Measurements from ENCODE around the gene DBI.

- TF ChIP-seq MAX (IDR thresholded peaks at IDR 0.05): no peak
- TF ChIP-seq, protein P1, sequence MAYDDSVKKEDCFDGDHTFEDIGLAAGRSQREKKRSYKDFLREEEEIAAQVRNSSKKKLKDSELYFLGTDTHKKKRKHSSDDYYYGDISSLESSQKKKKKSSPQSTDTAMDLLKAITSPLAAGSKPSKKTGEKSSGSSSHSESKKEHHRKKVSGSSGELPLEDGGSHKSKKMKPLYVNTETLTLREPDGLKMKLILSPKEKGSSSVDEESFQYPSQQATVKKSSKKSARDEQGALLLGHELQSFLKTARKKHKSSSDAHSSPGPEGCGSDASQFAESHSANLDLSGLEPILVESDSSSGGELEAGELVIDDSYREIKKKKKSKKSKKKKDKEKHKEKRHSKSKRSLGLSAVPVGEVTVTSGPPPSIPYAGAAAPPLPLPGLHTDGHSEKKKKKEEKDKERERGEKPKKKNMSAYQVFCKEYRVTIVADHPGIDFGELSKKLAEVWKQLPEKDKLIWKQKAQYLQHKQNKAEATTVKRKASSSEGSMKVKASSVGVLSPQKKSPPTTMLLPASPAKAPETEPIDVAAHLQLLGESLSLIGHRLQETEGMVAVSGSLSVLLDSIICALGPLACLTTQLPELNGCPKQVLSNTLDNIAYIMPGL (CRISPR knock-in tag; IDR thresholded peaks at IDR 0.05; ENCODE audit: borderline replicate concordance): no peak
- no peak for TF ChIP-seq CTCF (IDR thresholded peaks at IDR 0.05)
- TF ChIP-seq JUN (IDR thresholded peaks at IDR 0.05): no peak
- TF ChIP-seq POLR2A (IDR thresholded peaks at IDR 0.05; ENCODE audit: low read length): no peak
- TF ChIP-seq POLR2AphosphoS2 (conservative IDR thresholded peaks at IDR 0.05; ENCODE audit: low read length): no peak
- no peak for TF ChIP-seq EP300 (IDR thresholded peaks at IDR 0.05)
- TF ChIP-seq RARB (CRISPR knock-in tag; IDR thresholded peaks at IDR 0.05): no peak
- TF ChIP-seq NR3C1 (IDR thresholded peaks at IDR 0.05): no peak
- no peak for TF ChIP-seq BHLHE40 (IDR thresholded peaks at IDR 0.05; ENCODE audit: low read depth, low read length)
- TF ChIP-seq ZNF302 (CRISPR knock-in tag; IDR thresholded peaks at IDR 0.05): no peak
- no peak for TF ChIP-seq RAD21 (conservative IDR thresholded peaks at IDR 0.05 in 1 of 2, IDR thresholded peaks at IDR 0.05 in 1 of 2)
- no peak for TF ChIP-seq MAFK (IDR thresholded peaks at IDR 0.05; ENCODE audit: partially characterized antibody)
Observed at GRCh38 chr2:119384971-119385370, 18.2 kb downstream of the DBI start.
